ENCODE results near the gene DIPK1A. TPM values are rescaled to one million over a fixed set of nuclear protein-coding genes. Genes with fewer than 3 reads are reported as not detected.

The DIPK1A gene
- total and polyA plus RNA-seq, 10 donors = 5.4 to 15.7 (median 9.9) TPM

DNA sequence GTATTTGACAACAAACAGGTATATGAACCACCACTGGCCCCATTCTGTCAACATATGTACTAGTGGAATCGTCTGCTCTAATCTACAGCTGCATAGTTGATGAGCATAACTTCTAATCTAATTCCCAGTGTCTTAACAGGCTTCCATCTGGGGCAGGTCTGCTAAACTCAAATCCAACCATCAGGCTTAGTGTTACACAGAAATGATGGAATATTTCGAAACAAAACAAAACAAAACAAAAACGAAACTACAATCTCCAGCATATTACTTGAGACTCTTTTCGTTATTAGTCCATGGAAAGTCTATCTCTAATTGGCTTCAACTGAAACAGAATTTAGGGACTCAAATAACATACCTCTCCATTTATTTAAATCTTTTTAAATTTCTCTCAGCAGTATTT lies 37.6 kb downstream of the DIPK1A start:
- 79 to 93% (median 86%) methylated on average over 4 of the region's 4 CpGs for WGBS, 5 donors
- intact Hi-C loops (cut with DNase I; ENCODE audit: low total_unique reads) = no loop called here
- Histone ChIP-seq H3K36me3 (peaks cover 0 to 10% (median 0%) of the 10 kb centered on the region in 6 donors), H3K27ac (no peak overlapping the region), H3K27me3 (replicated peaks in 1 of 7) (no peaks in the 10 kb centered on the region), H3K9me3 (peaks cover 0 to 5% (median 0%) of the 10 kb centered on the region in 8 donors), H3K4me1 (peaks cover 0 to 24% (median 4%) of the 10 kb centered on the region in 6 donors), H3K4me3 (no peak overlapping the region)
- TF ChIP-seq POLR2A (IDR thresholded peaks at IDR 0.05) (no peak), POLR2AphosphoS5 (IDR thresholded peaks at IDR 0.05) (no peak)
- TF ChIP-seq, protein P1, sequence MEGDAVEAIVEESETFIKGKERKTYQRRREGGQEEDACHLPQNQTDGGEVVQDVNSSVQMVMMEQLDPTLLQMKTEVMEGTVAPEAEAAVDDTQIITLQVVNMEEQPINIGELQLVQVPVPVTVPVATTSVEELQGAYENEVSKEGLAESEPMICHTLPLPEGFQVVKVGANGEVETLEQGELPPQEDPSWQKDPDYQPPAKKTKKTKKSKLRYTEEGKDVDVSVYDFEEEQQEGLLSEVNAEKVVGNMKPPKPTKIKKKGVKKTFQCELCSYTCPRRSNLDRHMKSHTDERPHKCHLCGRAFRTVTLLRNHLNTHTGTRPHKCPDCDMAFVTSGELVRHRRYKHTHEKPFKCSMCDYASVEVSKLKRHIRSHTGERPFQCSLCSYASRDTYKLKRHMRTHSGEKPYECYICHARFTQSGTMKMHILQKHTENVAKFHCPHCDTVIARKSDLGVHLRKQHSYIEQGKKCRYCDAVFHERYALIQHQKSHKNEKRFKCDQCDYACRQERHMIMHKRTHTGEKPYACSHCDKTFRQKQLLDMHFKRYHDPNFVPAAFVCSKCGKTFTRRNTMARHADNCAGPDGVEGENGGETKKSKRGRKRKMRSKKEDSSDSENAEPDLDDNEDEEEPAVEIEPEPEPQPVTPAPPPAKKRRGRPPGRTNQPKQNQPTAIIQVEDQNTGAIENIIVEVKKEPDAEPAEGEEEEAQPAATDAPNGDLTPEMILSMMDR (IDR thresholded peaks at IDR 0.05 in 8 of 11, conservative IDR thresholded peaks at IDR 0.05 in 3 of 11) = no peak
- no peak for DNase-seq

DNA sequence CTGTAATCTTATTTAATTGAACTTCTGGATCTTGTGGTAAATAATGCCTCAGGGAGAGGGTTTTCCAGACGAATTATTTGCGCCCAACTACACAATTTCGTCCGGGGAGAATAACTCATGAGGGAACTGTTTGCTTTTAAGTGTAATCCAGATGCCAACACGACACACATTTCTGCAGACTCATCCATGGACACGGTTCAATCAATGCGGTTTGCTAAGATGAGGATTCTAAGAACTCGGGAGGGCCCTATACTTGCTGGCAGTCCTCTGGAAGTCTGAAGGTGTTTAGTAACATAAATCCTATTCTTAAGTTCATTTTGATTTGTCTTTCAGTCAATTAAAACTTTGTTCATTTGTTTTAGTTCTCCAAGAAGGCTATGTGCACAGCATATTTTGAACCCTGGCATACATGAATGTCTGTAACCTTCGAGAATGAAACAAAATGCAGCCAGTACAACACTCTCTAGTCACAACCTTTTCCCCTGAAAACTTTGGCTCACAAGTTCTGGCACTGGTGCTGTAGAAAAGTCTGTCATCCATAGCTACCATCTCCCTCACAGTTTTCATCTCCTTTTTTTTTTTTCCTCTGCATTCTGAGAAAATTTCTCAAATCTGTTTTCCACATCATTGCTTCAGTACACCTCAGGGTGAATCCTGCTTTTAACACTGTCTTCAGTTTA lies 38.8 kb downstream of the DIPK1A start:
- Histone ChIP-seq H3K4me1 (peaks cover 0 to 12% (median 3%) of the 10 kb centered on the region in 6 donors), H3K27ac (no peak overlapping the region), H3K27me3 (replicated peaks in 1 of 7) (no peaks in the 10 kb centered on the region), H3K36me3 (peaks cover 0 to 10% (median 0%) of the 10 kb centered on the region in 6 donors), H3K4me3 (no peak overlapping the region), H3K9me3 (peaks cover 0 to 5% (median 0%) of the 10 kb centered on the region in 8 donors)
- intact Hi-C loops (cut with DNase I; ENCODE audit: low total_unique reads) = no loop called here
- DNase-seq = no peak
- WGBS, 5 donors = 92 to 97% (median 94%) methylated on average over 9 of the region's 9 CpGs
- TF ChIP-seq, protein P1 (IDR thresholded peaks at IDR 0.05 in 8 of 11, conservative IDR thresholded peaks at IDR 0.05 in 3 of 11) = no peak
- TF ChIP-seq POLR2A (IDR thresholded peaks at IDR 0.05) = no peak
- no peak for TF ChIP-seq POLR2AphosphoS5 (IDR thresholded peaks at IDR 0.05)

GRCh38 chr1:92921031-92922023 lies 39.9 kb downstream of the DIPK1A start:
- peaks cover 0 to 5% (median 0%) of the 10 kb centered on the region in 8 donors for H3K9me3 ChIP-seq
- H3K4me1 ChIP-seq = peaks cover 0 to 3% (median 0%) of the 10 kb centered on the region in 6 donors
- intact Hi-C loops (cut with DNase I; ENCODE audit: low total_unique reads) = no loop called here
- H3K36me3 ChIP-seq = peaks cover 0 to 10% (median 0%) of the 10 kb centered on the region in 6 donors
- WGBS, 5 donors = 89 to 96% (median 93%) methylated on average over 8 of the region's 8 CpGs
- H3K27ac ChIP-seq = no peak overlapping the region
- no peak overlapping the region for H3K4me3 ChIP-seq
- DNase-seq = no peak
- TF ChIP-seq, protein P1 (IDR thresholded peaks at IDR 0.05 in 8 of 11, conservative IDR thresholded peaks at IDR 0.05 in 3 of 11) = no peak
- TF ChIP-seq POLR2A (IDR thresholded peaks at IDR 0.05) = no peak
- TF ChIP-seq POLR2AphosphoS5 (IDR thresholded peaks at IDR 0.05) = no peak
- H3K27me3 ChIP-seq (replicated peaks in 1 of 7) = no peaks in the 10 kb centered on the region

Measured in spleen (tissue), 11 donors.